GM19238 (cell line): Measurements from ENCODE around the gene LRRC4.

Source experiments
- DNase-seq: peaks from one replicate; pipeline ENCODE4 v3.0.0; 2011; ENCODE audit warnings: low spot score; ENCODE audit not compliant: insufficient read length

LRRC4 gene

GRCh38 chr7:128059143-128059988 lies 28.1 kb upstream of the LRRC4 start:
- no peak for DNase-seq

GRCh38 chr7:128057909-128058308 lies 26.7 kb upstream of the LRRC4 start:
- no peak for DNase-seq

GRCh38 chr7:128056901-128057300 lies 25.7 kb upstream of the LRRC4 start:
- DNase-seq = no peak

- DNase-seq = no peak
Observed at GRCh38 chr7:128055637-128056036, 24.4 kb upstream of the LRRC4 start.

GRCh38 chr7:128054511-128054910 lies 23.3 kb upstream of the LRRC4 start:
- DNase-seq = no peak

GRCh38 chr7:128053991-128054390 lies 22.8 kb upstream of the LRRC4 start:
- DNase-seq = no peak

GRCh38 chr7:128053023-128053422 lies 21.8 kb upstream of the LRRC4 start:
- no peak for DNase-seq

- DNase-seq = no peak
Observed at GRCh38 chr7:128052404-128052803, 21.2 kb upstream of the LRRC4 start.

GRCh38 chr7:128045766-128046165 lies 14.5 kb upstream of the LRRC4 start:
- DNase-seq = no peak

- DNase-seq = no peak
Observed at GRCh38 chr7:128045158-128045557, 13.9 kb upstream of the LRRC4 start.

- DNase-seq = no peak
Observed at GRCh38 chr7:128044064-128044463, 12.8 kb upstream of the LRRC4 start.

- DNase-seq = no peak
Observed at GRCh38 chr7:128042012-128042411, 10.8 kb upstream of the LRRC4 start.

GRCh38 chr7:128041203-128041602 lies 10.0 kb upstream of the LRRC4 start:
- no peak for DNase-seq

GRCh38 chr7:128040205-128040604 lies 9.0 kb upstream of the LRRC4 start:
- no peak for DNase-seq

- no peak for DNase-seq
Observed at GRCh38 chr7:128039544-128039953, 8.3 kb upstream of the LRRC4 start.

GRCh38 chr7:128037880-128038619 lies 6.8 kb upstream of the LRRC4 start:
- no peak for DNase-seq

GRCh38 chr7:128037081-128037480 lies 5.8 kb upstream of the LRRC4 start:
- no peak for DNase-seq

GRCh38 chr7:128036226-128036940 lies 5.1 kb upstream of the LRRC4 start:
- no peak for DNase-seq

- DNase-seq = no peak
Observed at GRCh38 chr7:128035712-128036111, 4.5 kb upstream of the LRRC4 start.

GRCh38 chr7:128034825-128035224 lies 3.6 kb upstream of the LRRC4 start:
- DNase-seq = no peak

GRCh38 chr7:128033246-128033645 lies 2.0 kb upstream of the LRRC4 start:
- DNase-seq = no peak

- DNase-seq = peak; percentile 26
Observed at GRCh38 chr7:128032605-128033235, 1.5 kb upstream of the LRRC4 start.
